GM06990 (cell line): Measurements from ENCODE around the gene FERMT1.

Experiments used
- DNase-seq: peaks from one replicate; pipeline ENCODE4 v3.0.0-alpha.2; 2011; ENCODE audit not compliant: insufficient read length; ENCODE audit errors: extremely low read depth
- H3K27me3 ChIP-seq: replicated peaks from 2 replicates; pipeline ENCODE4 v1.6.0; 2011; ENCODE audit warnings: low read length; ENCODE audit not compliant: control insufficient read depth, insufficient read depth
- H3K36me3 ChIP-seq: 2 replicates; pipeline ENCODE4 v1.5.1; 2011; ENCODE audit warnings: low read length; ENCODE audit not compliant: control insufficient read depth, insufficient read depth
- H3K4me3 ChIP-seq: replicated peaks from 2 replicates; pipeline ENCODE4 v1.5.1; 2011; ENCODE audit warnings: low read depth, mild to moderate bottlenecking, control low read depth, low read length
- CTCF ChIP-seq: IDR thresholded peaks from 2 replicates; pipeline ENCODE4 v1.5.1; 2011; ENCODE audit warnings: low read length, control low read depth, mild to moderate bottlenecking, inconsistent platforms; ENCODE audit not compliant: insufficient read depth, poor library complexity, severe bottlenecking

Gene FERMT1

DNA sequence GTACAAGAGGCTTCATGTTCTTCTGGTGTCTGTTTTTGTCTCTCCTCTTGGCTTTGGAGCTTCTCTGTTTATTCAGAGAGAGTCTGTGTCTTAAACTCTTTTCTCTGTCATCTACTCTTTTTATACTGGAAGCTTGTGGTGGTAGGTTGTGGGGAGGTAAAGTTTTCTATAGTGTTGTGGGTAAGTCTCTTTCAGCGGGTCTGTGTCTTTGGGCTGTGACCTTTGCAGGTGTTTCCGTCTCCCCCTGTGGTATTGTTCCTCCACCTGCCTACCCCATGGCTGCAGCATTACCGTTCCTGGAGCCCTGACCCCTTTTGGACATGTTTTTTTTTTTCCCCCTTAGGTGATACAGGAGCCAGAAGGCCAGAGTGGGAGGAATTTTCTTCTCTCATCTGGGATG, 37.9 kb upstream of the FERMT1 start:
- Histone ChIP-seq H3K27me3 (no peaks in the 10 kb centered on the region), H3K4me3 (no peak overlapping the region), H3K36me3 (no peaks in the 10 kb centered on the region)
- no peak for TF ChIP-seq CTCF
- no peak for DNase-seq

DNA sequence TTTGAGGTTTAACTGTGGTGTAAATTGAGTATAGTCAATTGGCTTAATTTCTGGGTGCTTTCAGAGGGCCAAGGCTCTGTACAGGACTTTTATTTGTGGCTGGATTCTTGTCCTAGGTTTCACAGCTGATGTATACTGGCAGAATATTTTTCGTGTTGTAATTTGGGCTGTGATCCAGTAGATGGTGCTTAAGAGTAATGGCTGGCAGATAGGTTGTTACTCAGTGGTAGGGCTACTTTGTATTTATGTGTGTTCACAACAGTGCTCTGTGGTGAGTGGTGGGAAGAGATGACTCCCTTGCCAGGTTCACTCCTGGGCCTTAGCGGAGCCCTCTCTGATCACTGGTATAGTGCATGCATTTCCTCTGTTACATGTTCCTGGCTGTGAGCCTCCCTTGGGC, 34.5 kb upstream of the FERMT1 start:
- no peaks in the 10 kb centered on the region for H3K36me3 ChIP-seq
- H3K27me3 ChIP-seq, result no peaks in the 10 kb centered on the region
- no peak overlapping the region for H3K4me3 ChIP-seq
- TF ChIP-seq CTCF, result peak; percentile 44
- DNase-seq, result no peak

- no peak for DNase-seq
- Histone ChIP-seq H3K36me3 (no peaks in the 10 kb centered on the region), H3K4me3 (no peak overlapping the region), H3K27me3 (no peaks in the 10 kb centered on the region)
- TF ChIP-seq CTCF, result no peak
These were observed 29.9 kb upstream of the FERMT1 start for GRCh38 chr20:6152777-6153176.

DNA sequence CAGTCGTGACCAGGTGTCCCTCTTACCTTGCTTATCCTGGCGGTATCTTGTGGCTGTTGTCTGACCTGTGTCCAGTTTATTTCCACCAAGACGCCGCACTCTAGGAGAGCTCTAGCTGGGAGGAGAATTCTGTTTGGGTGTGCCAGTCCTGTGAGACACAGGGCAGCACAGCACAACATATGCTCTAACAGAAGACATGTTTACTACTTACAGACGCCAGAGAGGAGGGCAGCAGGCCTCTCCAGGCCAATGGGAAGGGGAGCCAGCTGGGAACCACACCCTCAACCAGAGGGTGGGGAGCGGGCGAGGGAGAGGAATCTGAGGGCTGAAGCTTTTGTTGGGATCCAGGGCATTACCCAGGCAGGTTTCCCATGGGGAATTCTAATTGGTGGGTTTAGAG, 25.2 kb upstream of the FERMT1 start:
- DNase-seq, result no peak
- no peak for TF ChIP-seq CTCF
- H3K27me3 ChIP-seq, result no peaks in the 10 kb centered on the region
- no peak overlapping the region for H3K4me3 ChIP-seq
- no peaks in the 10 kb centered on the region for H3K36me3 ChIP-seq

DNA sequence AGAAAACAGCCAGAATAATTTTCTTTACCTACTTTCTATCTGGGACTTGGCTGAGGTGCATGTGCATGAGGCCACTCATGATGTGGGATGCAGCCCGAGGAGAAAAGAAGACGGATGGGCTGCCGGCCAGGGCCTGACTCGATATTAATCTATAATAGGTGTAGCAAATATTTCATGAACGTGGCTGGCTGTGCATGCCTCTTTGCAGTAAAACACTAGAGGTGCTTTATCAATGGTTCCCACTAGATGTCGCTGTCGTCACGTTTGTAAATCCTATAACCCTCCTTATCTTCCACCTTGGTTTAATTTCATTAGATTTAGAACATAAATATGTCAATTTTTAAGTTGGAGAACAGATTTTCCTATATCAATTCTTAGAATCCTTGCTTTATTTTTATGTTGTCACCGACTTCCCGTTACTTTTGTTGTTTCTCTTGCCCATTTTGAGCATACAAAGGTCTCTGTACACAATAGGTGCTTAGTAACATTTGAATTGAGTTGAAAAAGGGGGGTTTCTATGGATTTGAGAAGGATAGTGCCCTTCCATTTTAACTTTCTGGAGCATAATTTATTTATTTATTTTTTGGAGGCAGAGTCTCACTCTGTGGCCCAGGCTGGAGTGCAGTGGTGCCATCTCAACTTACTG, 19.6 kb upstream of the FERMT1 start:
- no peak overlapping the region for H3K4me3 ChIP-seq
- H3K36me3 ChIP-seq, result no peaks in the 10 kb centered on the region
- H3K27me3 ChIP-seq, result no peaks in the 10 kb centered on the region
- TF ChIP-seq CTCF, result peak; percentile 81
- DNase-seq, result peak; percentile 6

DNA sequence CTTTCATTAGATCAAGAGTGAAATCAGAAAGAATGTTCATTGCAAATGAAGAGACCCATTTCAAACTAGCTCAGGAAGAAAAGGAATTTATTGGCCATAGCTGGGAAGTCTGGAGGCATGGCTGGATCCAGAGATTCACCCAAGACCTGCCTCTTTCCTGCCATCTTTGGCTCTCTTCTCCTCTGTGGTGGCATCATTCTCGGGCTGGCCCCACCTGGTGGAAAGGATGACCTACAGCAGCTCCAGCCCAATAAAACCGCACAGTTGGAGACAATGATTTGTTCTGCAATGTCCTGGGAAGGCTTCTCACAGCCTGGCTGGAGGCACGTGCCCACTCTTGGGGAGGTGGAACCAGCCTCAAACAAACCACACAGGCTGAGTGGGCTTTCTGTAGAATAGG, 18.1 kb upstream of the FERMT1 start:
- DNase-seq, result no peak
- no peak overlapping the region for H3K4me3 ChIP-seq
- peak; percentile 43 for TF ChIP-seq CTCF
- H3K27me3 ChIP-seq, result no peaks in the 10 kb centered on the region
- no peaks in the 10 kb centered on the region for H3K36me3 ChIP-seq
